Body of pancreas (tissue), 4 donors: Measurements from ENCODE around the gene KDELR3. TPM values are rescaled to one million over a fixed set of nuclear protein-coding genes. Genes with fewer than 3 reads are reported as not detected.

Source experiments
- ATAC-seq: fragments of 150-250 bp; one replicate; pipeline ENCODE4 v1.9.1; 2016
- DNase-seq, 4 donors: peaks; one replicate each; pipeline ENCODE4 v3.0.0-alpha.2; 2019
- H3K27ac ChIP-seq, 4 donors: fragments of 200-600 bp; sonication (generic); 1 replicate in 3 of 4; 2 replicates in 1 of 4; pipeline versions ENCODE4 v1.5.1 to v1.6.1; 2016 to 2019; ENCODE audit warnings: mild to moderate bottlenecking in 1 of 4, mixed read lengths in 1 of 4, moderate library complexity in 1 of 4
- H3K27me3 ChIP-seq, 2 donors: fragments of 200-600 bp; sonication (generic); one replicate each; pipeline ENCODE4 v1.6.0; 2016; ENCODE audit warnings: mild to moderate bottlenecking in 1 of 2
- H3K36me3 ChIP-seq, 2 donors: fragments of 200-600 bp; sonication (generic); replicated peaks in 1 of 2; 2 replicates each; pipeline ENCODE4 v1.5.1; 2016; ENCODE audit warnings: low read depth in 2 of 2; ENCODE audit not compliant: insufficient read depth in 1 of 2
- H3K4me1 ChIP-seq: fragments of 200-600 bp; sonication (generic); one replicate; pipeline ENCODE4 v1.6.0; 2016
- H3K4me3 ChIP-seq, 2 donors: fragments of 200-600 bp; sonication (generic); 1 replicate in 1 of 2; 2 replicates in 1 of 2; pipeline ENCODE4 v1.5.1; 2016 to 2019
- H3K9me3 ChIP-seq, 3 donors: fragments of 200-600 bp; sonication (generic); 1 replicate in 2 of 3; 2 replicates in 1 of 3; pipeline ENCODE4 v1.5.1; 2016
- CTCF ChIP-seq, 7 experiments: fragments of 450-650 bp in 4 of 7; fragments of 200-600 bp in 3 of 7; sonication (generic) in 3 of 7; IDR thresholded peaks; one replicate each; pipeline ENCODE4 v1.5.1; 2016 to 2019; ENCODE audit warnings: antibody characterized with exemption in 7 of 7
- POLR2A ChIP-seq, 3 donors: fragments of 450-650 bp; IDR thresholded peaks; one replicate each; pipeline ENCODE4 v1.6.1; 2016; ENCODE audit warnings: antibody characterized with exemption in 3 of 3, mild to moderate bottlenecking in 2 of 3
- WGBS, 2 donors: methylation state at CpG; one replicate each; pipeline ENCODE4 v1.1.5; 2017; 5-methylcytosine and 5-hydroxymethylcytosine counted together
- intact Hi-C: fragments of 100-400 bp; cut with DNase I; formaldehyde crosslinking; loops from one replicate; pipeline ENCODE4 v1.15.1; 2023
- total RNA-seq, 2 donors: library from RNA; depleted of rRNA; stranded (reverse); fragments of >200 nt; gene quantifications; one replicate each; pipeline ENCODE4 v1.1.0, GENCODE V29; 2016

The KDELR3 gene
- total RNA-seq, 2 donors from 2014 or later: 5.6 to 16.3 TPM

DNA sequence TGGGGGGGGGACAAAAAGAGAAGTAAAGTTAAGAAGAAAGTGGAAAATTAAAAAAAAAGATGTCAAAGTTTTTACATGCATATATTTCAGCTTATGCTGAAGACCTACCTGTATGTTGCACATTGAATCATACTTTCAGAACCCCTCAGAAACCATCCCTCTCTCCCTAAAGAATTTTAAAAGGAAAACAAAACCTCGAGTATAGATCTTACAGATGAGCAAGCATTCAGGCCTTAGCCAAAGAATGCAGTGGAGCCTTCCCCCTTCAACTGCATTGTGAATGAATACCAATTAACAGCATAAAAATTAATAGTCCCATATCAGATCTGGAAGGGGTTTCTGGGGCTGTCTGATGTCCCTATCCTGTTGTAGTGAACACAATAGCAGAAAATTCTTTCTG is 16.3 kb downstream of the KDELR3 start:
- Histone ChIP-seq H3K27ac (no peak overlapping the region), H3K4me3 (no peak overlapping the region), H3K9me3 (no peaks in the 10 kb centered on the region), H3K4me1 (no peaks in the 10 kb centered on the region), H3K27me3 (no peaks in the 10 kb centered on the region), H3K36me3 (peaks cover 29 to 53% of the 10 kb centered on the region in 2 donors)
- no peak for ATAC-seq
- WGBS, 2 donors: 82 to 90% methylated on average over 1 of the region's 1 CpG
- TF ChIP-seq POLR2A (IDR thresholded peaks at IDR 0.05): no peak
- no peak for TF ChIP-seq CTCF (IDR thresholded peaks at IDR 0.05)
- intact Hi-C loops: no loop called here
- no peak for DNase-seq

DNA sequence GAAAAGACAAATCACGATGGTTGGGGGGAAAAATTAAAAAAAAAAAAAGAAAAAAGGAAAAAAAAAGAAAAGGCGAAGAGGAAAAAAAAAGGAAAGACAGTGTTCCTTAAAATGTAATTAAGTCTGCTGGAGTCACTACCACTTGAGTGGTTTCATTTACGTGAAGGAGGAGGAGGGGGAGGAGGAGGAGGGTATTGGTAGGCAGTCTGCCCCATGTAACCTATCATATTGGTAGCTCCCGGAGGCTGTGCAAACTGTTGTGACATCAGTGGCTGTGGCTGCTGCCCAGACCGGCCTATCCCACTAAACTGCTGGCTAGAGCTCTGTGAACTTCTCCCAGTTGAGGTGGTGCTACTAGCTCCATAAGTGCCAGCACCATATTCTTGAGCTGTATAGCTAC is 17.9 kb downstream of the KDELR3 start:
- Histone ChIP-seq H3K9me3 (no peaks in the 10 kb centered on the region), H3K27ac (no peak overlapping the region), H3K36me3 (peaks cover 29 to 65% of the 10 kb centered on the region in 2 donors), H3K4me1 (peaks cover 4% of the 10 kb centered on the region), H3K4me3 (no peak overlapping the region), H3K27me3 (no peaks in the 10 kb centered on the region)
- WGBS, 2 donors: 50 to 64% methylated on average over 5 of the region's 5 CpGs
- DNase-seq (peak in 1 of 4 donors; percentile 36), ATAC-seq (no peak)
- intact Hi-C loops: no loop called here
- TF ChIP-seq POLR2A (IDR thresholded peaks at IDR 0.05) (no peak), CTCF (IDR thresholded peaks at IDR 0.05) (no peak)

- DNase-seq: no peak
- WGBS, 2 donors: 80 to 91% methylated on average over 6 of the region's 6 CpGs
- Histone ChIP-seq H3K9me3 (no peaks in the 10 kb centered on the region), H3K36me3 (peaks cover 21 to 68% of the 10 kb centered on the region in 2 donors), H3K27me3 (no peaks in the 10 kb centered on the region), H3K27ac (peak overlapping the region in 1 of 4 donors; percentile 1), H3K4me1 (peaks cover 13% of the 10 kb centered on the region), H3K4me3 (no peak overlapping the region)
- no peak for TF ChIP-seq CTCF (IDR thresholded peaks at IDR 0.05)
- TF ChIP-seq POLR2A (IDR thresholded peaks at IDR 0.05): no peak
- intact Hi-C loops: no loop called here
- ATAC-seq: no peak
These were observed 20.1 kb downstream of the KDELR3 start for GRCh38 chr22:38487946-38488345.

DNA sequence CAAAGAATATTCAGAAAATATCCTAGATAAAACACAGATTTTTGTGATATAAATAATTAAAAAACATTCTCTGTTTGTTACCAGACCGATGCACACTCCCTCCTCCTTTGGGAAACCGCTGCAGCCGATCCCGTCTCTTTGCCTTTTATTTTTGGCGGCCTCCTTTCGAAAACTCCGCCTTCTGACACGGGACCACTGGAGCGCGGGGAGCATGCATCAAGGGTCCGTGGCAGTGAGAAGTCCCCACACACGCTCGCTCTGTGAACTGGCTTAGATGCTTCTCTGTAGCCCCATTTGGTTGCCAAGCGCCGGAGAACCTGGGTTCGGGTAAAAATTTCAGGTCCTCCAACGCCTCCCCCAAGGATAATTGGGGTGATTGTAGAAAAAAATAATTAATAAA is 21.2 kb downstream of the KDELR3 start:
- no peaks in the 10 kb centered on the region for H3K27me3 ChIP-seq
- 91 to 92% methylated on average over 17 of the region's 17 CpGs for WGBS, 2 donors
- no peak overlapping the region for H3K4me3 ChIP-seq
- H3K27ac ChIP-seq: peak overlapping the region in 1 of 4 donors; percentile 21
- H3K9me3 ChIP-seq: no peaks in the 10 kb centered on the region
- TF ChIP-seq POLR2A (IDR thresholded peaks at IDR 0.05) (no peak), CTCF (IDR thresholded peaks at IDR 0.05) (no peak)
- intact Hi-C loops: no loop called here
- peaks cover 13% of the 10 kb centered on the region for H3K4me1 ChIP-seq
- no peak for DNase-seq
- peaks cover 31 to 70% of the 10 kb centered on the region in 2 donors for H3K36me3 ChIP-seq
- no peak for ATAC-seq

DNA sequence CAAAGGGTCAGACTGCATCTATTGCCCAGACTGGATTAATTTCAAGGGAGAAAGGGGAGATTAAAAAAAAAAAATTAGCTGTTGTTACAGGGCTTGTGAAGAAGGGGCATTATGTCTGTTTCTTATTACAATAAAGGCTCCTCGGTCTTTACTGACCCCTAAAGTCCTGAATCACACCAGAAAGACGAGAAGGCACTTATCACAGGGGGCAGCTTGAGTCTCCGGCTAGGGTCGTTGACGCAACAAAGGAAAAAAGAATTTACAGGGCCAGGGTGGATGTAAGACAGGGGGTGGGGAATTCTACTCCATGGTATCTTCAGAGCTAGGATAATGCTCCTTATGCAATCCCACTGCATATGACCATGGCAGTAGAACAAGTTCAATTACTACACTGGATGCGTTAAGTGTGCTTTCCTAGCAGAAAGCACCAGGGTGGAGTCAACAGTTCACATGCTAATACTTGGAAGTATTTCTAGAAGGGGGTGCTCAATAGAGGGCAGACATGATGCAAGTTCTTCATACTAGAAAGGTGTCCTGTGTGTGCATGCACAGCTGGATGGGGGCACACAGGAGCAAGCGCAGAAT is 21.8 kb downstream of the KDELR3 start:
- peak overlapping the region in 1 of 4 donors; percentile 21 for H3K27ac ChIP-seq
- TF ChIP-seq CTCF (IDR thresholded peaks at IDR 0.05): no peak
- no peak for TF ChIP-seq POLR2A (IDR thresholded peaks at IDR 0.05)
- ATAC-seq: no peak

More for the DNA sequence above, 21.8 kb downstream of the KDELR3 start:
- DNase-seq: no peak
- 81 to 84% methylated on average over 7 of the region's 7 CpGs for WGBS, 2 donors
- no peaks in the 10 kb centered on the region for H3K9me3 ChIP-seq
- H3K4me1 ChIP-seq: peaks cover 13% of the 10 kb centered on the region
- H3K27me3 ChIP-seq: no peaks in the 10 kb centered on the region
- H3K36me3 ChIP-seq: peaks cover 34 to 69% of the 10 kb centered on the region in 2 donors
- intact Hi-C loops: no loop called here
- H3K4me3 ChIP-seq: no peak overlapping the region
